Measurements from ENCODE around the gene UGT1A6.

GRCh38 chr2:233764761-233765160, 72.1 kb downstream of the UGT1A6 start:
- no peak for TF ChIP-seq CTCF (IDR thresholded peaks at IDR 0.05)
- TF ChIP-seq POLR2A (IDR thresholded peaks at IDR 0.05) = no peak

Data from right lobe of liver (tissue), 4 donors.